GM23338 (cell line): ENCODE results near the gene ZNF587B.

Experiments
- CREB1 ChIP-seq: fragments of 250-450 bp; sonication (Bioruptor Pico); IDR thresholded peaks from 2 replicates; pipeline ENCODE4 v1.5.0; 2020; ENCODE audit warnings: low read depth, mild to moderate bottlenecking, moderate library complexity
- CTCF ChIP-seq, 2 experiments: fragments of 200-600 bp in 1 of 2; sonication (generic) in 1 of 2; conservative IDR thresholded peaks; 2 replicates each; pipeline versions ENCODE4 v1.5.1 to v1.6.1; 2016 to 2017; ENCODE audit warnings: antibody characterized with exemption in 2 of 2, low read depth in 2 of 2, mild to moderate bottlenecking in 2 of 2, moderate library complexity in 1 of 2
- EZH2 ChIP-seq: fragments of 200-600 bp; sonication (generic); IDR thresholded peaks from one replicate; pipeline ENCODE4 v1.8.0; 2017; ENCODE audit warnings: antibody characterized with exemption, mild to moderate bottlenecking, low read depth; ENCODE audit not compliant: unreplicated experiment
- POLR2AphosphoS5 ChIP-seq: IDR thresholded peaks from 2 replicates; pipeline ENCODE4 v1.6.1; 2016; ENCODE audit warnings: antibody characterized with exemption, low read depth

- TF ChIP-seq POLR2AphosphoS5, result no peak
- TF ChIP-seq EZH2, result no peak
- no peak for TF ChIP-seq CTCF (conservative IDR thresholded peaks at IDR 0.05; ENCODE audit: low read depth in 2 of 2)
- TF ChIP-seq CREB1, result no peak
These were observed 783 bp upstream of the ZNF587B start for GRCh38 chr19:57829316-57829715.
